T-helper 17 cell (primary cell): Measurements from ENCODE around the gene PTH1R. TPM values are rescaled to one million over a fixed set of nuclear protein-coding genes. Genes with fewer than 3 reads are reported as not detected.
A peak's percentile ranks its signal among the peaks of the same experiment; 100 is the strongest.

Source experiments
- ATAC-seq: fragments of 150-1000 bp; cut with Tn5 transposase; 2 replicates; pipeline ENCODE4 v1.10.0; 2021; ENCODE audit warnings: mild to moderate bottlenecking, moderate library complexity
- DNase-seq, 3 donors: peaks; one replicate each; pipeline versions ENCODE4 v3.0.0 to v3.0.0-alpha.2; 2020 to 2021
- H3K9me3 ChIP-seq: one replicate; pipeline ENCODE4 v1.7.0; 2013; ENCODE audit warnings: low read length, mild to moderate bottlenecking; ENCODE audit not compliant: control insufficient read depth, poor library complexity, severe bottlenecking
- H3K27ac Mint-ChIP-seq: one replicate; pipeline ENCODE4 v1.8.0; 2022; ENCODE audit warnings: mild to moderate bottlenecking, moderate library complexity, mixed read lengths
- H3K27me3 Mint-ChIP-seq: one replicate; pipeline ENCODE4 v1.8.0; 2022; ENCODE audit warnings: mixed read lengths
- H3K36me3 Mint-ChIP-seq: one replicate; pipeline ENCODE4 v1.8.0; 2022; ENCODE audit warnings: low read depth, mixed read lengths
- H3K4me1 Mint-ChIP-seq: one replicate; pipeline ENCODE4 v1.8.0; 2022; ENCODE audit warnings: mild to moderate bottlenecking, mixed read lengths
- H3K4me3 Mint-ChIP-seq: one replicate; pipeline ENCODE4 v1.8.0; 2022; ENCODE audit warnings: mild to moderate bottlenecking, moderate library complexity, mixed read lengths
- total RNA-seq, 4 donors: library from RNA in 2 of 4; stranded (reverse) in 2 of 4; gene quantifications; one replicate each; pipeline ENCODE4 v1.2.3 and lab custom pipeline; 2022 to 2026

PTH1R gene
- total RNA-seq, 2 donors from 2014 or later: not detected

GRCh38 chr3:46874430-46874829, 3.1 kb upstream of the PTH1R start:
- H3K9me3 ChIP-seq: no peaks in the 10 kb centered on the region
- peaks cover 2% of the 10 kb centered on the region for H3K4me1 Mint-ChIP-seq
- H3K36me3 Mint-ChIP-seq: peaks cover 3% of the 10 kb centered on the region
- ATAC-seq (no peak), DNase-seq (no peak)
- no peak overlapping the region for H3K27ac Mint-ChIP-seq
- H3K4me3 Mint-ChIP-seq: no peak overlapping the region
- peaks cover 41% of the 10 kb centered on the region for H3K27me3 Mint-ChIP-seq

DNA sequence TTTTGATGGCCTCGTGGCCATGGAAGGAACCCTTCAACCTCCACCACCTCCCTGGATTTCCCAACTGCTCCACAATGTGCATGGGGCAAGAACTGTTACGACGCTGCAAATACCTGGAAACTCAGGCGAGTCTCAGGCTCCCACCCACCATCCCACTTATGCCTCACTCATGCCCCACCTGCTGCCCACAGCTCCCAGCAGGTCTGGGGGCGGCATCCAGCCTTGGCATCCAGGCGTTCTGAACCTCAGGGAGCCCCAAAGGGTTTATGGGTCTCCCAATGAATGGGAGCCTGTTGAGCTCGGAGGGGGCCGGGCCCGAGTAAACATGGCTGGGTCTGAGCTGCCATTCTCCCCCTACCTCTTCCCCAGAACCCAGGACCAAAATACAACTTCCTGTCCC, 2.0 kb upstream of the PTH1R start:
- no peak for ATAC-seq
- no peak overlapping the region for H3K4me3 Mint-ChIP-seq
- H3K9me3 ChIP-seq: no peaks in the 10 kb centered on the region
- peaks cover 44% of the 10 kb centered on the region for H3K27me3 Mint-ChIP-seq
- peaks cover 5% of the 10 kb centered on the region for H3K36me3 Mint-ChIP-seq
- DNase-seq: no peak
- no peak overlapping the region for H3K27ac Mint-ChIP-seq
- H3K4me1 Mint-ChIP-seq: peaks cover 4% of the 10 kb centered on the region

DNA sequence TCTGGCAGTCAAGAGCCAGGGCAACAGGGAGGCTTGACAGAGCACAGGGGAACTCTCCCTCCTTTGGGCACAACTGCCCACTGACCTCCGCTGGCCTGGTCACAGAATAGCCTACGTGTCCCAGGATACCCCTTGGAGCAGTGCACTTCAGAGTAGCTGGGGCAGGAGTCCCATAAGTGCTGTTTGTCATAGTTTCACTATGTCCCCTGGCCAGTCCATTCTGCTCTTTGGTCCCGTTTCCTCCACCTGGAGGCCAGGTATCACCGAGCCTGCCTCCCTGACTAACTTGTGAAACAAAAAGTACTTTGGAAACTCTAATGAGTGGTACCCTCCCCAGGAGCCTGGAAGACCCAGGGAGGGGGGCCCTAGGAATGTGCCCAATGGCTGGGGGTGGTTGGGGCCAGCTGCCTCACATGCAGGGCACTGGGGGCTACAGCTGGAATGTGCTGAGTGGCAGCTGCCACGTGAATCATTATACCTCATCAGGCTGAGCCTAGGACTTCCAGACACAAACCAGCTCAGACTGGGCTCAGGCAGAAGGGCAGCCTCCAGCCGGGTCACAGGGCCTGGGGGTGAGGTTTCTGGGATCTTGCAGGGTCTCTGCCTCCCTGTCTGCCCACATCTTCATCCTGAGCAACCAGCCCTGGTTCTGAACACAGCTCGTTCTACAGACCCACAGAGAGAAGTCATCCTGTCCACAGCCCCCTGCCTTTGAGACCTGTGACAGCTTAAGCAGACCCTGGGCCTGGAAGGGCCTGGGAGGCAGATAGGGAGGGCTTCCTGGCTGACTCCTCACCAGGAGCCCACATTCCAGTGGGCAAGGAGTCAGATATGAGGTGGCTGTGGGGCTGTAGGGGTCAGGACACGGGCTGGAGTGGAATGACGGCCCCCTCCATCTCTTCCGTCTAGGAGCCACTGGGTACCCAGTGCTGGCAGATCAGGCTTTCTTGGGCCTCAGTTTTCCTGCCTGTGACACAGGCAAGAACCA, 914 bp upstream of the PTH1R start:
- Mint-ChIP-seq H3K36me3 (peaks cover 6% of the 10 kb centered on the region), H3K27ac (no peak overlapping the region), H3K4me3 (no peak overlapping the region), H3K4me1 (peaks cover 4% of the 10 kb centered on the region), H3K27me3 (peaks cover 41% of the 10 kb centered on the region)
- ATAC-seq: no peak
- no peaks in the 10 kb centered on the region for H3K9me3 ChIP-seq
- no peak for DNase-seq

DNA sequence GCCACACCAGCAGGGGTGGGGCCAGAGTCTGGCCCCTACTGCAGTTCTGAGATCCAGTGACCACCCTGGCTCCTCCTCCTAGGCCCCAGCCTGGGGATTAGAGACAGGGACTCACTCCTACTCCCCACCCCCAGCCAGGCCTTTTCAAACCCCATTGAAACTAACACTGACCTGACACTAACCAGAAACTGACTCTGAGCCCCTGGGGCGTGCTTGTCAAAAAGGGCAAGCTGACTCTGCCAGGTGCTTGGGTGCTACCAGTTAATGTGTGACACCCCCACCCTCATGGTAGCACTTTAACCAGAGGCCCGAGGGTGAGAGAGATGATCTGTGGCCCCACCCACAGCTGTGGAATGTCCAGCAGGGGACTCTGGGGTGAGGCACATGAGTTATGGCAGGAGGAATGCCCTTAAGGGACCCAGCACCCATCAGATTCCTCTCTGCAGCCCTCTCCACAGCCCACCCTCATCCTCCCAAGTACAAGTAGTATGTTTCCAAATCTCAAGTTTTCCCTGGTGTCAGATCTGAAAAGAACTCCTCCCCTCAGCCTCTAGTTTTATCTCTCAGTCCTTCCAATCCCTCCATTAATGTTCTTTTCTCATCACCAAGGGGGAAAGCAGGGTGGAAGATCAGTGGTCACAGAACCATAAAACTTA, 1.4 kb downstream of the PTH1R start:
- no peak for DNase-seq
- no peak overlapping the region for H3K27ac Mint-ChIP-seq
- H3K36me3 Mint-ChIP-seq: peaks cover 6% of the 10 kb centered on the region
- no peaks in the 10 kb centered on the region for H3K9me3 ChIP-seq
- peaks cover 32% of the 10 kb centered on the region for H3K27me3 Mint-ChIP-seq
- ATAC-seq: no peak
- H3K4me1 Mint-ChIP-seq: peaks cover 8% of the 10 kb centered on the region
- no peak overlapping the region for H3K4me3 Mint-ChIP-seq

- peaks cover 47% of the 10 kb centered on the region for H3K27me3 Mint-ChIP-seq
- no peak overlapping the region for H3K27ac Mint-ChIP-seq
- DNase-seq (no peak), ATAC-seq (no peak)
- H3K9me3 ChIP-seq: no peaks in the 10 kb centered on the region
- H3K4me1 Mint-ChIP-seq: peaks cover 6% of the 10 kb centered on the region
- H3K36me3 Mint-ChIP-seq: peaks cover 6% of the 10 kb centered on the region
- peak overlapping the region; percentile 88 for H3K4me3 Mint-ChIP-seq
These were observed 3.5 kb downstream of the PTH1R start for GRCh38 chr3:46880884-46881595.

GRCh38 chr3:46881596-46882376, 4.3 kb downstream of the PTH1R start:
- peaks cover 6% of the 10 kb centered on the region for H3K4me1 Mint-ChIP-seq
- no peaks in the 10 kb centered on the region for H3K9me3 ChIP-seq
- peak; percentile 37 for ATAC-seq
- peaks cover 47% of the 10 kb centered on the region for H3K27me3 Mint-ChIP-seq
- H3K36me3 Mint-ChIP-seq: peaks cover 6% of the 10 kb centered on the region
- H3K27ac Mint-ChIP-seq: no peak overlapping the region
- no peak for DNase-seq
- peak overlapping the region; percentile 88 for H3K4me3 Mint-ChIP-seq

GRCh38 chr3:46882377-46883053, 5.0 kb downstream of the PTH1R start:
- DNase-seq (no peak), ATAC-seq (peak; percentile 29)
- H3K9me3 ChIP-seq: no peaks in the 10 kb centered on the region
- Mint-ChIP-seq H3K27me3 (peaks cover 47% of the 10 kb centered on the region), H3K4me1 (peaks cover 6% of the 10 kb centered on the region), H3K4me3 (peak overlapping the region; percentile 78), H3K27ac (no peak overlapping the region), H3K36me3 (peaks cover 6% of the 10 kb centered on the region)

- ATAC-seq (peak; percentile 59), DNase-seq (no peak)
- H3K27me3 Mint-ChIP-seq: peaks cover 50% of the 10 kb centered on the region
- H3K36me3 Mint-ChIP-seq: peaks cover 6% of the 10 kb centered on the region
- H3K27ac Mint-ChIP-seq: no peak overlapping the region
- peaks cover 6% of the 10 kb centered on the region for H3K4me1 Mint-ChIP-seq
- H3K4me3 Mint-ChIP-seq: peak overlapping the region; percentile 78
- H3K9me3 ChIP-seq: no peaks in the 10 kb centered on the region
These were observed 5.7 kb downstream of the PTH1R start for GRCh38 chr3:46883054-46883829.

GRCh38 chr3:46883830-46884185, 6.3 kb downstream of the PTH1R start:
- DNase-seq: no peak

GRCh38 chr3:46884427-46884826, 6.9 kb downstream of the PTH1R start:
- no peak overlapping the region for H3K4me3 Mint-ChIP-seq
- ATAC-seq: no peak

More at GRCh38 chr3:46883830-46884185, 6.3 kb downstream of the PTH1R start:
- H3K9me3 ChIP-seq: no peaks in the 10 kb centered on the region
- H3K36me3 Mint-ChIP-seq: peaks cover 6% of the 10 kb centered on the region
- H3K27me3 Mint-ChIP-seq: peaks cover 52% of the 10 kb centered on the region
- ATAC-seq: no peak
- H3K27ac Mint-ChIP-seq: no peak overlapping the region
- peak overlapping the region; percentile 74 for H3K4me3 Mint-ChIP-seq
- H3K4me1 Mint-ChIP-seq: peaks cover 6% of the 10 kb centered on the region

DNA sequence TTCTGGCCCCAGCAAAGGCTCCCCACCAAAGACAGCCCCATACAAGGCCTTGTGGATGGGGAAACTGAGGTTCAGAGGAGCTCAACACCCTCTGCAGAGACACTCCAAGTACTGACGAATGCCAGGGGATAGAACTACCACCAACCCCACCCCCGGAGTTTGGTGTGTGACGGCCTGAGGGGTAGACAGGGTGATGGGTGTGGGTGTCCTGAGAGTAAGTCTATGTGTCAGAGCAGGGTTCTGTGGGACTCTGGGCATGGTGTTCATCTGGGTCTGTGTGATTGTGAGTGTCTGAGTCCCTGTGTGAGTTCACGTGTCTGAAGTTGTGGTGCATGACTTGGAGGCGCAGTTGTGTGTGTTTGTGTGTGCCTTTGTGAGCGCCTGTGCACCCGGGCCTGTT, 7.4 kb downstream of the PTH1R start:
- no peaks in the 10 kb centered on the region for H3K9me3 ChIP-seq
- Mint-ChIP-seq H3K4me1 (peaks cover 6% of the 10 kb centered on the region), H3K27ac (no peak overlapping the region), H3K36me3 (peaks cover 6% of the 10 kb centered on the region), H3K4me3 (no peak overlapping the region), H3K27me3 (peaks cover 44% of the 10 kb centered on the region)
- no peak for DNase-seq
- no peak for ATAC-seq

More at GRCh38 chr3:46884427-46884826, 6.9 kb downstream of the PTH1R start:
- no peaks in the 10 kb centered on the region for H3K9me3 ChIP-seq
- no peak overlapping the region for H3K27ac Mint-ChIP-seq
- H3K36me3 Mint-ChIP-seq: peaks cover 6% of the 10 kb centered on the region
- no peak for DNase-seq
- H3K27me3 Mint-ChIP-seq: peaks cover 49% of the 10 kb centered on the region
- H3K4me1 Mint-ChIP-seq: peaks cover 6% of the 10 kb centered on the region
